Fibroblast of peridontal ligament (primary cell): Measurements from ENCODE around the gene TMEM256.

ENCODE experiments used
- DNase-seq: peaks from one replicate; pipeline ENCODE4 v3.0.0-alpha.2; 2010; ENCODE audit errors: extremely low read depth

Gene TMEM256

DNA sequence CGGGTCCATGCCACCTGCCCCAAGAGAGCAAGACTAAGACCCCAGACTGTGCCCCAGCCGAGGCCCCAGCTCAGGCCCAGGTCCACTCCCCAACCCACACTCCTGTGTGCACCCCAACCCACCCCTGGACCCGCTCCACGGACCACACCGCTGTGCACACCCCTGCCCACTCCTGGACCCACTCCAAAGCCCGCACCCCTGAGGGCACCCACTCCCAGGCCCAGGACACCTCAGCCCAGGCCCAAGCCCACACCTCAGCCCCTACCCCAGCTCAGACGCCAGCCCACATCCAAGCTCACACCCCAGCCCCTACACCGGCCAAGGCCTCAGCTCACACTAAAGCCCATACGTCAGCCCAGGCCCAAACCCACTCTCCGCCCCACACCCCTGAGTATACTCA, 25.8 kb upstream of the TMEM256 start:
- no peak for DNase-seq

DNA sequence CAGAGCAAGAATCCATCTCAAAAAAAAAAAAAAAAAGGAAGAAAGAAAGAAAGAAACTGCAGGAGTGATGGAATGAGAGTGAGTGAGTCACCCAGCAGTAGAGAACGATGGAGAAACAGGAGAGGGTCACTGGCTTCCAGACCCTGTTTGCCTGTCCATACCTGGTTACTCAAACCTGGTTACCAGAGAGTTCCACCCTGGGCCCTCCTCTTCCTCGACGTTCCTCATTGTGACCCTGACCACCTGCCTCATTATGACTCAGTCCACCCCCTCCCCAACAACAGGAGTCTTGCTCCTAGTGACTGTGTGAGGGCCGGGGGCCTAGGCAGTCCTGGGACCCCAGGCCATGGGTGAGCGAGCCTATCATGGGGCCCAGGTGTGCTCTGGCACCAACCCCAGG, 24.7 kb upstream of the TMEM256 start, which contains the start of gene SPEM3:
SPEM3 (plus strand) TSS at position 301 of the 400 bp plus-strand sequence; CDS start at position 347, 46 bp downstream.
- DNase-seq = no peak

GRCh38 chr17:7427549-7427948, 23.7 kb upstream of the TMEM256 start:
- DNase-seq = no peak

- no peak for DNase-seq
Measured at GRCh38 chr17:7426896-7427489, 23.1 kb upstream of the TMEM256 start.

- DNase-seq = no peak
Measured at GRCh38 chr17:7426203-7426863, 22.4 kb upstream of the TMEM256 start.

GRCh38 chr17:7425756-7426155, 21.9 kb upstream of the TMEM256 start:
- no peak for DNase-seq

- DNase-seq = no peak
Measured at GRCh38 chr17:7425316-7425715, 21.4 kb upstream of the TMEM256 start, which contains the start of gene SPEM2. SPEM2 (plus strand) TSS chr17:7425616; CDS start chr17:7425689, 73 bp downstream.

DNA sequence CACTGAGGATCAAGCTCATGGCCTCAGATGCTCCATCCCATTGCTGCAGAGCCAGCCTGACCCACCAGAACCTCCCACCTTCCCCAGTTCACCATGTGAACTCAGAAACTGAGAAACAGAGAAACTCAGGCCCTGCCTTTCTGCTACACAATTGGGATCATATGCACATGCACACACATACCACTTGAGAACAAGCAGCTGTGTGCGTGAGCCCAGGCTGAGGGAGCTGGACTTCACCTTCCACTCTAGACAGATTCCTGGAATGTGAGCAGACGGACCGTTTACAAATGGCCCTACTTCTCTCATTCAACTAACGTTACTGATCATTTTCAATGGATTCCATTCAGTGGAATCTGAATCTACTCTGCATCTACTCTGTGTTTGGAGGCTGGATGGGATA, 19.8 kb upstream of the TMEM256 start:
- DNase-seq = no peak

GRCh38 chr17:7421186-7421585, 17.3 kb upstream of the TMEM256 start:
- no peak for DNase-seq

GRCh38 chr17:7419819-7420610, 16.1 kb upstream of the TMEM256 start, which contains the start of gene SPEM1:
SPEM1 (plus strand) TSS chr17:7420324; CDS start chr17:7420385, 61 bp downstream.
- DNase-seq = no peak

GRCh38 chr17:7418472-7419152, 14.7 kb upstream of the TMEM256 start:
- DNase-seq = no peak

GRCh38 chr17:7417056-7417655, 13.3 kb upstream of the TMEM256 start:
- no peak for DNase-seq

DNA sequence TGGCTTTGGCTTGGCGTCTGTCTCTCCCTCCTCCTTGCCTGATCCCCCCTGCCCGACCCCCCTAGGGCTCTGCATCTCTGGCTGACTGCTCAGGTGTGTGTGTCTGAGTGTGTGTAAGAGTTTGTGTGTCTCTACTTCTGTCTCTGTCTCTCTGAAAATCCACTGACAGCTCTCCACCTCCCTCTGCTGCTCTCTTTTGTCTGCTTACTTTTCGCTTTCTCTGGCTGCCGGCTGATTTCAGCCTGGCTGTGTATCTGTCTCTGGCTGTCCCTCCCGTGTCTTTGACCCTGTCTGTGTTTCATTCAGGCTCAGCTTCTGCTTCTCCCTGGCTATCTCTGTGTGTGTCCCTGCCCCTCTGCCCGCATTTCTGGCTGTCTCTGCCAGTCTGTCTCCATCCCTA, 12.4 kb upstream of the TMEM256 start:
- no peak for DNase-seq

- DNase-seq = no peak
Measured at GRCh38 chr17:7415784-7416183, 11.9 kb upstream of the TMEM256 start.

- no peak for DNase-seq
Measured at GRCh38 chr17:7414837-7415236, 10.9 kb upstream of the TMEM256 start.

DNA sequence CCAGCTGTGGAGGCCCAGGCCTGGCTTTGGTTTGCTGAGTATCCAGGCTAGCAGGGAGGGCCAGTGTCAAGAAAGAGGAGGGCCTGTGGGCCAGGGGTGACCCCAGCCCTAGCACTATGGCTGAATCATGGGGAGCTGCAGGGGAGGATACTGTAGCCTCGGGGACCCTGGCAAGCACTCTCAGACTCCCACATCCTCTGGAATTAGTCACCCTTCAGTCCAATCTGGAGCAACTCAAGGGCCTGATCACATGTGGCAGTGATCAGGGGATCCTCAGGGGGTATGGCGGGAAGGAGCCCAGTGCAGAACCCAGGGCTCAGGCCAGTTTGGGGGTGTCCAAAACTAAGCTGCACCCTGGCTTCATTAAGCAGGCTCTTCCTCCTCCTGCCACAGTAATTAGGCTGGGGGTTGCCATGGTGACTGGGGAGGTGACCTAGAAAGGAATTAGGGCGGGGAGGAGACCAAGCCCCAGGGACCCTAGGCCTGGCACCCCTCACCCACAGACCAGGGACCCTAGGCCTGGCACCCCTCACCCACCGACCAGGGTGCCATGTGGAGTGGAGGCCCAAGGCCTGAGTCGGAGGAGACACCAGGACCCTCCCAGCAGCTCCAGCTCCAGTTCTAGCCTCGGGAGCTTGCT, 9.6 kb upstream of the TMEM256 start:
- DNase-seq = peak; percentile 35

DNA sequence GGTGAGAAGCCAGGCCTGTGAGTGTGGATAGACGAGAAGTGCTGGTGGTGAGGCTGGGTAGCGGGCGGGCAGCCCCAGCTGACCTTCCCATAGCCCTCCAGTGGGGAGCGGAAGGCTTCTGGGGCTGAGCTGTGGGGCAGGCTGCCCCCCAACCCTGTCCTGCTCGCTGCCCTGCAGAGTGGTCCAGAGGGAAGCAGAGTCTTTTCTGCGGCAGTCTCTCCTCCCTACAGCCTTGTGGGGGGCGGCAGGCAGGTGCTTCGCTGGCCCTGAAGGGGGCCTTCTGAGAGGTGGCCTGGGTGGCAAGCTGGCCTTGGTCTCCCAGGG, 7.5 kb upstream of the TMEM256 start:
- DNase-seq = no peak

GRCh38 chr17:7410634-7411426, 6.9 kb upstream of the TMEM256 start:
- no peak for DNase-seq

GRCh38 chr17:7409716-7410115, 5.8 kb upstream of the TMEM256 start:
- DNase-seq = no peak

GRCh38 chr17:7408863-7409262, 5.0 kb upstream of the TMEM256 start:
- no peak for DNase-seq
